Peyer's patch (tissue), 4 donors: Measurements from ENCODE around the gene PYDC1. TPM values are rescaled to one million over a fixed set of nuclear protein-coding genes. Genes with fewer than 3 reads are reported as not detected.
A peak's percentile ranks its signal among the peaks of the same experiment; 100 is the strongest.
"Not testable (repeated sequence)": the region's sequence is repeated elsewhere in the genome, so short reads cannot be mapped to it uniquely, and the experiment has no call there.

ENCODE experiments used
- DNase-seq, 3 donors: peaks; one replicate each; pipeline ENCODE4 v3.0.0-alpha.2; 2017 to 2019
- H3K27ac ChIP-seq, 4 donors: fragments of 200-600 bp; sonication (generic); one replicate each; pipeline ENCODE4 v1.5.1; 2016 to 2019
- H3K27me3 ChIP-seq, 2 donors: fragments of 200-600 bp; sonication (generic); one replicate each; pipeline ENCODE4 v1.5.1; 2019
- H3K36me3 ChIP-seq, 3 donors: fragments of 200-600 bp; sonication (generic); one replicate each; pipeline ENCODE4 v1.5.1; 2016 to 2019
- H3K4me1 ChIP-seq, 4 donors: fragments of 200-600 bp; sonication (generic); one replicate each; pipeline ENCODE4 v1.5.1; 2016 to 2019
- H3K4me3 ChIP-seq, 4 donors: fragments of 200-600 bp; sonication (generic); 1 replicate in 3 of 4; 2 replicates in 1 of 4; pipeline ENCODE4 v1.5.1; 2016 to 2019; ENCODE audit warnings: mild to moderate bottlenecking in 1 of 4
- H3K9me3 ChIP-seq, 4 donors: fragments of 200-600 bp; sonication (generic); one replicate each; pipeline ENCODE4 v1.5.1; 2016 to 2019; ENCODE audit warnings: mild to moderate bottlenecking in 1 of 4
- CTCF ChIP-seq, 6 experiments: fragments of 450-650 bp in 4 of 6; fragments of 200-600 bp in 2 of 6; sonication (generic) in 1 of 6; IDR thresholded peaks; one replicate each; pipeline ENCODE4 v1.5.1; 2017 to 2019; ENCODE audit warnings: antibody characterized with exemption in 6 of 6, mild to moderate bottlenecking in 3 of 6, moderate library complexity in 1 of 6
- POLR2A ChIP-seq, 2 donors: fragments of 450-650 bp; IDR thresholded peaks; one replicate each; pipeline ENCODE4 v1.5.1; 2017; ENCODE audit warnings: antibody characterized with exemption in 2 of 2, mild to moderate bottlenecking in 2 of 2, moderate library complexity in 2 of 2
- total RNA-seq, 4 donors: library from RNA; depleted of rRNA; stranded (reverse); fragments of >200 nt; gene quantifications; one replicate each; pipeline ENCODE4 v1.1.0, GENCODE V29; 2016

Gene PYDC1
- total RNA-seq, 4 donors from 2014 or later = not detected

- Histone ChIP-seq H3K27me3 (no peaks in the 10 kb centered on the region), H3K4me1 (peaks cover 0 to 39% (median 16%) of the 10 kb centered on the region in 4 donors), H3K27ac (peak overlapping the region; percentile 87 to 99 (median 92)), H3K9me3 (no peaks in the 10 kb centered on the region), H3K4me3 (peak overlapping the region; percentile 56 to 92 (median 74)), H3K36me3 (peaks cover 0 to 37% (median 0%) of the 10 kb centered on the region in 3 donors)
- DNase-seq = peak; percentile 31 to 61 (median 57)
- TF ChIP-seq POLR2A (IDR thresholded peaks at IDR 0.05) (no peak), CTCF (IDR thresholded peaks at IDR 0.05) (no peak)
Observed at GRCh38 chr16:31181102-31181830, 35.7 kb downstream of the PYDC1 start.

GRCh38 chr16:31179747-31180459 is 37.0 kb downstream of the PYDC1 start, which contains the start of gene FUS:
Gene FUS (plus strand): TSS chr16:31180139. CDS start chr16:31180215, 76 bp downstream.
- peak; percentile 97 to 98 for TF ChIP-seq POLR2A (IDR thresholded peaks at IDR 0.05)
- peak in 2 of 6 experiments; percentile 6 to 7 for TF ChIP-seq CTCF (IDR thresholded peaks at IDR 0.05)
- H3K9me3 ChIP-seq = no peaks in the 10 kb centered on the region
- peaks cover 0 to 39% (median 16%) of the 10 kb centered on the region in 4 donors for H3K4me1 ChIP-seq
- H3K27ac ChIP-seq = peak within 1 kb of the TSS; percentile 87 to 99 (median 92)
- peak within 1 kb of the TSS; percentile 56 to 92 (median 74) for H3K4me3 ChIP-seq
- H3K36me3 ChIP-seq = peaks cover 0 to 24% (median 0%) of the 10 kb centered on the region in 3 donors
- H3K27me3 ChIP-seq = no peaks in the 10 kb centered on the region
- DNase-seq = peak; percentile 92 to 97 (median 96)

- no peaks in the 10 kb centered on the region for H3K9me3 ChIP-seq
- H3K4me3 ChIP-seq = peak overlapping the region; percentile 56 to 92 (median 74)
- DNase-seq = no peak
- TF ChIP-seq CTCF (IDR thresholded peaks at IDR 0.05) = no peak
- no peak for TF ChIP-seq POLR2A (IDR thresholded peaks at IDR 0.05)
- H3K27me3 ChIP-seq = no peaks in the 10 kb centered on the region
- H3K36me3 ChIP-seq = peaks cover 0 to 18% (median 0%) of the 10 kb centered on the region in 3 donors
- H3K27ac ChIP-seq = peak overlapping the region; percentile 87 to 99 (median 92)
- peaks cover 0 to 39% (median 16%) of the 10 kb centered on the region in 4 donors for H3K4me1 ChIP-seq
Observed at GRCh38 chr16:31179219-31179746, 37.7 kb downstream of the PYDC1 start.

- Histone ChIP-seq H3K4me3 (no peak overlapping the region), H3K4me1 (peaks cover 0 to 18% (median 7%) of the 10 kb centered on the region in 4 donors), H3K9me3 (no peaks in the 10 kb centered on the region), H3K27ac (peak overlapping the region in 1 of 4 donors; percentile 66), H3K27me3 (no peaks in the 10 kb centered on the region), H3K36me3 (no peaks in the 10 kb centered on the region)
- TF ChIP-seq CTCF (IDR thresholded peaks at IDR 0.05) = no peak
- TF ChIP-seq POLR2A (IDR thresholded peaks at IDR 0.05) = no peak
- peak in 2 of 3 donors; percentile 50 to 61 for DNase-seq
Observed at GRCh38 chr16:31177136-31177535, 39.8 kb downstream of the PYDC1 start.

- H3K27me3 ChIP-seq, DNase-seq, H3K9me3 ChIP-seq, H3K4me1 ChIP-seq, H3K36me3 ChIP-seq, H3K4me3 ChIP-seq: not testable (repeated sequence)
- H3K27ac ChIP-seq = peak overlapping the region in 1 of 4 donors; percentile 50
Observed at GRCh38 chr16:31170048-31170447, 46.9 kb downstream of the PYDC1 start.
